Motor neuron (in vitro differentiated cells): ENCODE results near the gene C2orf15. TPM values are rescaled to one million over a fixed set of nuclear protein-coding genes. Genes with fewer than 3 reads are reported as not detected.
A peak's percentile ranks its signal among the peaks of the same experiment; 100 is the strongest.
"Not testable (repeated sequence)": the region's sequence is repeated elsewhere in the genome, so short reads cannot be mapped to it uniquely, and the experiment has no call there.

Experiments
- ATAC-seq, 8 experiments: fragments of 200-7000 bp; cut with Tn5 transposase; replicated peaks in 6 of 8; 2 replicates each; pipeline ENCODE4 v1.8.0; 2021; ENCODE audit warnings: mild to moderate bottlenecking in 8 of 8, moderate library complexity in 8 of 8
- H3K27ac ChIP-seq, 2 donors: fragments of 250-450 bp; sonication (Bioruptor Pico); 2 replicates each; pipeline ENCODE4 v1.9.0; 2021; ENCODE audit warnings: antibody characterized with exemption in 2 of 2, mild to moderate bottlenecking in 2 of 2, moderate library complexity in 1 of 2
- H3K4me1 ChIP-seq, 2 donors: fragments of 250-450 bp; sonication (Bioruptor Pico); replicated peaks in 1 of 2; 2 replicates each; pipeline ENCODE4 v1.6.1; 2021; ENCODE audit warnings: antibody characterized with exemption in 2 of 2, mild to moderate bottlenecking in 2 of 2, moderate library complexity in 1 of 2
- H3K4me3 ChIP-seq, 5 donors: fragments of 250-450 bp; sonication (Bioruptor Pico); 2 replicates each; pipeline ENCODE4 v1.9.0; 2021; ENCODE audit warnings: antibody characterized with exemption in 5 of 5, mild to moderate bottlenecking in 5 of 5, moderate library complexity in 4 of 5
- WGBS, 10 experiments: fragments of 450-650 bp; shearing (Covaris generic); methylation state at CpG; one replicate each; pipeline ENCODE4 v1.0.0; 2022; 5-methylcytosine and 5-hydroxymethylcytosine counted together
- in situ Hi-C, 9 experiments: fragments of 400-800 bp; cut with MboI; loops; one replicate each; pipeline ENCODE4 v1.15.0; 2021; ENCODE audit warnings: low sequenced_read_pairs in 9 of 9, low pct_unique_long_range_greater_than_20kb in 2 of 9; ENCODE audit not compliant: unreplicated experiment in 9 of 9
- total RNA-seq, 8 experiments: library from RNA; unstranded; fragments of 300-600 nt; gene quantifications; 2 replicates each; pipeline versions ENCODE4 v1.2.3 to v1.2.4, GENCODE V29; 2022

Gene C2orf15
- total RNA-seq, 8 experiments from 2014 or later: 0.76 to 5.7 (median 3.2) TPM

DNA sequence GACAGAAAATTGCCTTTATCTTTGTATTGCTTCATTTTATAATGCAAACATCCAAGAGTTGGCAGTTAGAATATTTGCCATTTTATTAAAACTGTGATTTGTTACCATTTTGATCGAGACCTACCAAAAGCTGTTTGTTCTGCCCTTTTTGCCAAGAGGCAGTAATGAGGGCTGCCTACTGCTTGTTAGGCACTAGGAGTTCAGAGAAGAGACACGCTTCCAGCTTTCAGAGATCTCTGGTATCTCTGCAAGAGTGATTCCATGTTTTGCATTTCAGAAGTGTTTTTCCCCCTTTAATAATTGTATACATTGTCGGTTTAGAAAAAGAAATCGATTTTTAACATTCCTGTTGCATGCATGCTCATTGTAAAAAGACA lies 40.1 kb downstream of the C2orf15 start:
- Histone ChIP-seq H3K4me1 (peaks cover 11 to 15% of the 10 kb centered on the region in 2 donors), H3K27ac (peak overlapping the region; percentile 80), H3K4me3 (peak overlapping the region; percentile 68 to 91 (median 75))
- in situ Hi-C loops: loop anchor here in 1 of 9 experiments (25.0 kb wide), 1 partner anchor 306 kb away; the partner anchor contains the start of gene REV1
- whole genome bisulfite sequencing, 10 experiments: 0 to 10% (median 0%) methylated on average over 1 to 4 of the region's 4 CpGs
- ATAC-seq: no peak

- Histone ChIP-seq H3K27ac (no peak overlapping the region), H3K4me3 (no peak overlapping the region), H3K4me1 (peaks cover 11 to 15% of the 10 kb centered on the region in 2 donors)
- 100% methylated on average over 1 to 2 of the region's 3 CpGs; no CpG with 5 or more reads in 6 of the 10 experiments for WGBS, 10 experiments
- ATAC-seq: no peak
- in situ Hi-C loops: loop anchor here in 1 of 9 experiments (25.0 kb wide), 1 partner anchor 304 kb away; the partner anchor contains the start of gene REV1
Measured at GRCh38 chr2:99183025-99183424, 41.5 kb downstream of the C2orf15 start.

GRCh38 chr2:99184811-99185210 lies 43.3 kb downstream of the C2orf15 start:
- Histone ChIP-seq H3K27ac (no peak overlapping the region), H3K4me1 (peaks cover 9 to 14% of the 10 kb centered on the region in 2 donors), H3K4me3 (no peak overlapping the region)
- WGBS, 10 experiments: 0 to 100% (median 68%) methylated on average over 1 to 6 of the region's 6 CpGs; no CpG with 5 or more reads in 1 of the 10 experiments
- ATAC-seq: no peak
- in situ Hi-C loops: loop anchor here in 1 of 9 experiments (25.0 kb wide), 1 partner anchor 302 kb away; the partner anchor contains the start of gene REV1

GRCh38 chr2:99187011-99187410 lies 45.5 kb downstream of the C2orf15 start:
- peaks cover 3 to 7% of the 10 kb centered on the region in 2 donors for H3K4me1 ChIP-seq
- no peak overlapping the region for H3K4me3 ChIP-seq
- H3K27ac ChIP-seq: no peak overlapping the region
- in situ Hi-C loops: loop anchor here in 1 of 9 experiments (25.0 kb wide), 1 partner anchor 300 kb away; the partner anchor contains the start of gene REV1
- no peak for ATAC-seq

GRCh38 chr2:99188357-99188756 lies 46.9 kb downstream of the C2orf15 start:
- 90 to 100% (median 100%) methylated on average over 1 to 3 of the region's 3 CpGs; no CpG with 5 or more reads in 1 of the 10 experiments for WGBS, 10 experiments
- H3K27ac ChIP-seq: no peak overlapping the region
- in situ Hi-C loops: loop anchor here in 1 of 9 experiments (25.0 kb wide), 1 partner anchor 299 kb away; the partner anchor contains the start of gene REV1
- ATAC-seq: no peak
- no peak overlapping the region for H3K4me3 ChIP-seq
- no peaks in the 10 kb centered on the region for H3K4me1 ChIP-seq

DNA sequence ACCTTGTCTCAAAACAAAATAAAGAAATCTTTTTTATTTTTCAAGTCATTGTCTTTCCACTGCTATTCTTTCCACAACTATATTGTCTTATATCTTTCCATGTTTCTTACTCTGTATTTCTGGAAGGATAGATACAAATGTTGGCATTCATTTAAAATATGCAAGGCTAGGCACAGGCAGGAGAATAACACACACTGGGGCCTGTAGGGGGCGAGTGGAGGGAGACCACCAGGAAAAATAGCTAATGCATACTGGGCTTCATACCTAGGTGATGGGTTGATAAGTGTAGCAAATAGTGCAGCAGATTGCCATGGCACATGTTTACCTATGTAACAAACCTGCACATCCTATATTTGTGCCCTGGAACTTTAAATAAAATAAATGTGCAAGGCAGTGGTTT lies 49.0 kb downstream of the C2orf15 start:
- Histone ChIP-seq H3K4me3 (no peak overlapping the region), H3K27ac (no peak overlapping the region), H3K4me1 (no peaks in the 10 kb centered on the region)
- WGBS, 10 experiments: 67 to 100% (median 89%) methylated on average over 1 of the region's 1 CpG; no CpG with 5 or more reads in 5 of the 10 experiments
- ATAC-seq: no peak
- in situ Hi-C loops: loop anchor here in 1 of 9 experiments (25.0 kb wide), 1 partner anchor 297 kb away; the partner anchor contains the start of gene REV1

DNA sequence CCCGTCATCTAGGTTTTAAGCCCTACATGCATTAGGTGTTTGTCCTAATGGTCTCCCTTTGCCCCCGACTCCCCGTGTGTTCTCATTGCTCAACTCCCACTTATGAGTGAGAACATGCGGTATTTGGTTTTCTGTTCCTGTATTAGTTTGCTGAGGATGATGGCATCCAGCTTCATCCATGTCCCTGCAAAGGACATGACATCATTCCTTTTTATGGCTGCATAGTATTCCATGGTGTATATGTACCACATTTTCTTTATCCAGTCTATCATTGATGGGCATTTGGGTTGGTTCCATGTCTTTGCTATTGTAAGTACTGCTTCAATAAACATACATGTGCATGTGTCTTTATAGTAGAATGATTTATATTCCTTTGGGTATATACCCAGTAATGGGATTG lies 50.9 kb downstream of the C2orf15 start:
- ATAC-seq, H3K4me1 ChIP-seq, H3K27ac ChIP-seq, H3K4me3 ChIP-seq: not testable (repeated sequence)
- in situ Hi-C loops: loop anchor here in 1 of 9 experiments (25.0 kb wide), 1 partner anchor 295 kb away; the partner anchor contains the start of gene REV1
- WGBS, 10 experiments: 80 to 100% (median 96%) methylated on average over 1 to 4 of the region's 4 CpGs; no CpG with 5 or more reads in 2 of the 10 experiments

GRCh38 chr2:99198103-99198841 lies 56.8 kb downstream of the C2orf15 start:
- Histone ChIP-seq H3K27ac (no peak overlapping the region), H3K4me1 (no peaks in the 10 kb centered on the region), H3K4me3 (no peak overlapping the region)
- in situ Hi-C loops: loop anchor here in 1 of 9 experiments (25.0 kb wide), 1 partner anchor 289 kb away; the partner anchor contains the start of gene REV1
- WGBS, 10 experiments: 80 to 100% (median 89%) methylated on average over 1 to 5 of the region's 6 CpGs; no CpG with 5 or more reads in 2 of the 10 experiments
- no peak for ATAC-seq

DNA sequence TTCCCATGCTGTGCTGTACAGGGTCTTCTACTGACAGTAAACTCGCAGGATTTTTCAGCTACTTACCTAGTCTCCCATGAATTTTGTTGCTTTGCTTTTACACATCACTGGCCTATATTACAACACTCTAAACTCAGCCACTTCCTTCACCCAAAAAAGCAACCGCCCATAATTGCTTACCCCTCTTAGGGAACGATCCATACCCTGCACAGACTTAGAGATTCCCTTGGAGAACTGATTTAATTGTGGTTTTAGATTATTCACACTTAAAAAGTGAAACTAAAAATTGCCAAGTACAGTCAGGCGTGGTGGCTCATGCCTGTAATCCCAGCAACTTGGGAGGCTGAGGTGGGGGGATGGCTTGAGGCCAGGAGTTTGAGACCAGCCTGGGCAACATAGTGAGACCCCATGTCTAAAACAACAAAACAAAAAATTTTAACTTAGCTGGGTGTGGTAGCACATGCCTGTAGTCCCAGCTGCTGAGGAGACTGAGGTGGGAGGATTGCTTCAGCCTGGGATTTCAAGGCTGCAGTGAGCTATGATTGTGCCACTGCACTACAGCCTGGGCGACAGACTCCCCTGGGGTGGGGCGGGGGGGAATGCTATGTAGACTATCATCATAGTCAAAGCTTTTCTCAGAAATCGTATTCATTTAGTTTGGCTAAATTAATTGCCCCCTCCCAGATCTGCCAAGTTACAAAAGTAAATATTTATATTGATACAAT lies 58.7 kb downstream of the C2orf15 start:
- no peak overlapping the region for H3K27ac ChIP-seq
- no peaks in the 10 kb centered on the region for H3K4me1 ChIP-seq
- WGBS, 10 experiments: 85 to 100% (median 94%) methylated on average over 2 to 7 of the region's 7 CpGs; no CpG with 5 or more reads in 3 of the 10 experiments
- H3K4me3 ChIP-seq: no peak overlapping the region
- in situ Hi-C loops: no loop called here
- no peak for ATAC-seq

Other genes with a start within 250 kb of the C2orf15 start
- gene CRACDL, start 205.5 kb upstream of the C2orf15 start, total RNA-seq: 1 to 10 TPM in 1 of 8 experiments, under 1 TPM in 5, not detected in 2; 0.11 to 5.5 (median 0.64) TPM
- 10 to 100 TPM in 6 of 8 experiments, 1 to 10 TPM in 2; 5.6 to 25.2 (median 16.0) TPM for gene TSGA10, start 13.2 kb downstream of the C2orf15 start, total RNA-seq
- gene LIPT1, start 13.3 kb downstream of the C2orf15 start, total RNA-seq: 10 to 100 TPM in 4 of 8 experiments, 1 to 10 TPM in 4; 6.6 to 13.9 (median 10.0) TPM
- 10 to 100 TPM; 16.2 to 51.1 (median 30.0) TPM for gene MITD1, start 39.4 kb downstream of the C2orf15 start, total RNA-seq
- 10 to 100 TPM; 39.8 to 62.5 (median 53.3) TPM for gene MRPL30, start 39.5 kb downstream of the C2orf15 start, total RNA-seq
- 1 to 10 TPM in 1 of 8 experiments, under 1 TPM in 1, not detected in 6; 0.41 to 1.6 TPM for gene LYG2, start 114.0 kb downstream of the C2orf15 start, total RNA-seq
- gene LYG1, start 159.5 kb downstream of the C2orf15 start, total RNA-seq: 1 to 10 TPM in 5 of 8 experiments, under 1 TPM in 1, not detected in 2; 0.72 to 1.5 (median 1.1) TPM
- gene TXNDC9, start 194.6 kb downstream of the C2orf15 start, total RNA-seq: 10 to 100 TPM; 26.7 to 54.4 (median 42.9) TPM
- gene EIF5B, start 195.7 kb downstream of the C2orf15 start, total RNA-seq: 10 to 100 TPM; 15.2 to 58.9 (median 26.7) TPM